IMR-90 (cell line): ENCODE results near the gene OGA. TPM values are rescaled to one million over a fixed set of nuclear protein-coding genes. Genes with fewer than 3 reads are reported as not detected.
"Not testable (repeated sequence)": the region's sequence is repeated elsewhere in the genome, so short reads cannot be mapped to it uniquely, and the experiment has no call there.

Experiments
- ATAC-seq: fragments of 200-7000 bp; cut with Tn5 transposase; 2 replicates; pipeline ENCODE4 v1.9.1; 2020; ENCODE audit warnings: low read depth, mild to moderate bottlenecking, moderate library complexity
- BruUV-seq: library from RNA; stranded (reverse); fragments of 400-500 nt; replicated peaks from 2 replicates; lab custom pipeline; 2021; lab: Mats Ljungman, UMichigan
- CTCF ChIA-PET: fragments of 300-600 bp; formaldehyde crosslinking; extraction: SDS; loops from one replicate; lab custom pipeline; 2021; ENCODE audit warnings: antibody characterized with exemption; lab: Yijun Ruan, JAX
- POLR2A ChIA-PET: fragments of 300-600 bp; sonication (Branson Sonifier 250); formaldehyde crosslinking; loops from one replicate; lab custom pipeline; 2022; ENCODE audit warnings: antibody characterized with exemption; ENCODE audit not compliant: unreplicated experiment; lab: Charles Lee
- DNase-seq: peaks from one replicate; pipeline ENCODE4 v3.0.0; 2013
- H2AFZ ChIP-seq: replicated peaks from 2 replicates; pipeline ENCODE3; 2013; ENCODE audit warnings: low read length, mild to moderate bottlenecking; ENCODE audit not compliant: poor library complexity
- H2AK5ac ChIP-seq: 2 replicates; pipeline ENCODE4 v1.6.1; 2013; ENCODE audit warnings: low read depth, low read length, inconsistent platforms
- H2AK9ac ChIP-seq: replicated peaks from 2 replicates; pipeline ENCODE3; 2013; ENCODE audit warnings: mild to moderate bottlenecking, low read depth, low read length, moderate library complexity; ENCODE audit not compliant: poor library complexity
- H2BK120ac ChIP-seq: 2 replicates; pipeline ENCODE4 v1.6.1; 2013; ENCODE audit warnings: low read depth, low read length, inconsistent platforms
- H2BK15ac ChIP-seq: 3 replicates; pipeline ENCODE4 v1.6.1; 2013; ENCODE audit warnings: low read depth, low read length, inconsistent platforms
- H2BK20ac ChIP-seq: 2 replicates; pipeline ENCODE4 v1.6.1; 2013; ENCODE audit warnings: low read depth, mild to moderate bottlenecking, inconsistent platforms, low read length, moderate library complexity
- H2BK5ac ChIP-seq: 2 replicates; pipeline ENCODE4 v1.6.1; 2013; ENCODE audit warnings: mild to moderate bottlenecking, low read depth, low read length, inconsistent platforms; ENCODE audit not compliant: poor library complexity, severe bottlenecking
- H3K14ac ChIP-seq: replicated peaks from 2 replicates; pipeline ENCODE4 v1.6.1; 2013; ENCODE audit warnings: low read depth, low read length, inconsistent platforms
- H3K18ac ChIP-seq: 2 replicates; pipeline ENCODE4 v1.6.1; 2013; ENCODE audit warnings: low read depth, low read length, control low read depth
- H3K23ac ChIP-seq: 2 replicates; pipeline ENCODE4 v1.6.1; 2013; ENCODE audit warnings: low read depth, low read length, inconsistent platforms
- H3K27ac ChIP-seq: 2 replicates; pipeline ENCODE4 v1.5.1; 2013; ENCODE audit warnings: mild to moderate bottlenecking, control low read depth, low read length; ENCODE audit not compliant: insufficient read depth
- H3K27me3 ChIP-seq: 2 replicates; pipeline ENCODE4 v1.6.1; 2013; ENCODE audit warnings: low read length; ENCODE audit not compliant: control insufficient read depth, insufficient read depth
- H3K36me3 ChIP-seq: 2 replicates; pipeline ENCODE4 v1.6.1; 2013; ENCODE audit warnings: low read length, mixed read lengths; ENCODE audit not compliant: control insufficient read depth, insufficient read depth
- H3K4ac ChIP-seq: 2 replicates; pipeline ENCODE4 v1.6.1; 2013; ENCODE audit warnings: low read depth, low read length, inconsistent platforms
- H3K4me1 ChIP-seq: 2 replicates; pipeline ENCODE4 v1.6.1; 2013; ENCODE audit warnings: low read length, mixed read lengths; ENCODE audit not compliant: control insufficient read depth, insufficient read depth
- H3K4me2 ChIP-seq: 2 replicates; pipeline ENCODE4 v1.6.1; 2013; ENCODE audit warnings: low read depth, mild to moderate bottlenecking, control low read depth, low read length, moderate library complexity
- H3K4me3 ChIP-seq: 2 replicates; pipeline ENCODE4 v1.5.1; 2013; ENCODE audit warnings: low read depth, mild to moderate bottlenecking, control low read depth, low read length, moderate library complexity; ENCODE audit not compliant: insufficient read depth
- H3K56ac ChIP-seq: 2 replicates; pipeline ENCODE4 v1.6.1; 2013; ENCODE audit warnings: low read length, inconsistent platforms; ENCODE audit not compliant: insufficient read depth; ENCODE audit errors: extremely low read depth
- H3K79me1 ChIP-seq, 2 experiments: 2 replicates each; pipeline ENCODE4 v1.6.1; 2013; ENCODE audit warnings: low read length in 2 of 2, inconsistent platforms in 1 of 2, low read depth in 1 of 2
- H3K9ac ChIP-seq: 2 replicates; pipeline ENCODE4 v1.6.1; 2013; ENCODE audit warnings: low read depth, low read length, control low read depth
- H3K9me1 ChIP-seq: 2 replicates; pipeline ENCODE4 v1.6.1; 2013; ENCODE audit warnings: low read length, inconsistent platforms; ENCODE audit not compliant: insufficient read depth
- H3K9me3 ChIP-seq: 2 replicates; pipeline ENCODE4 v1.6.1; 2013; ENCODE audit warnings: low read length; ENCODE audit not compliant: control insufficient read depth, insufficient read depth
- H4K20me1 ChIP-seq: 2 replicates; pipeline ENCODE4 v1.6.1; 2013; ENCODE audit warnings: low read length, inconsistent platforms; ENCODE audit not compliant: insufficient read depth
- H4K5ac ChIP-seq: 2 replicates; pipeline ENCODE4 v1.6.1; 2013; ENCODE audit warnings: mild to moderate bottlenecking, low read depth, low read length, control low read depth
- H4K8ac ChIP-seq, 2 experiments: 2 replicates each; pipeline ENCODE4 v1.6.1; 2013; ENCODE audit warnings: low read depth in 2 of 2, low read length in 2 of 2, control low read depth in 1 of 2, inconsistent platforms in 1 of 2
- H4K91ac ChIP-seq: 2 replicates; pipeline ENCODE4 v1.6.1; 2013; ENCODE audit warnings: low read depth, low read length, inconsistent platforms; ENCODE audit not compliant: insufficient read depth
- RCOR1 ChIP-seq: IDR thresholded peaks from 2 replicates; pipeline ENCODE4 v1.6.1; 2012; ENCODE audit warnings: mild to moderate bottlenecking, low read length, improper control_type of control experiment; ENCODE audit not compliant: insufficient replicate concordance
- WGBS, 2 experiments: methylation state at CpG; one replicate each; pipeline versions ENCODE4 v1.1.5 to v1.1.7; 2013; ENCODE audit warnings: missing lambda C conversion rate in 2 of 2; ENCODE audit not compliant: insufficient read length in 1 of 2; ENCODE audit errors: extremely low coverage in 2 of 2; 5-methylcytosine and 5-hydroxymethylcytosine counted together
- dilution Hi-C: fragments of 300-500 bp; cut with HindIII; formaldehyde crosslinking; loops from one replicate; pipeline ENCODE4 v1.14.3; 2018; ENCODE audit warnings: low sequenced_read_pairs; ENCODE audit not compliant: unreplicated experiment
- in situ Hi-C: fragments of 300-500 bp; cut with MboI; formaldehyde crosslinking; loops from 3 replicates; pipeline ENCODE4 v1.14.3; 2019; ENCODE audit warnings: low sequenced_read_pairs, inconsistent platforms, mixed read lengths
- intact Hi-C: fragments of 100-400 bp; cut with micrococcal nuclease; formaldehyde crosslinking; loops from 2 replicates; pipeline ENCODE4 v1.10.0; 2022
- polyA plus RNA-seq, 3 experiments: library from polyadenylated mRNA; depleted of rRNA; stranded (reverse); fragments of >200 nt; gene quantifications; 2 replicates each; pipeline ENCODE4 v1.2.3, GENCODE V29; 2012; ENCODE audit warnings: low replicate concordance in 1 of 3
- total RNA-seq: library from RNA; depleted of rRNA; stranded (reverse); fragments of >200 nt; gene quantifications from 2 replicates; pipeline ENCODE4 v1.2.3, GENCODE V29; 2012
- TF ChIP-seq, protein P1 (sequence below): conservative IDR thresholded peaks from 2 replicates; pipeline ENCODE4 v1.5.1; 2012; ENCODE audit warnings: mild to moderate bottlenecking, low read depth, low read length, improper control_type of control experiment

The OGA gene
- total and polyA plus RNA-seq, 2 of the 4 experiments (the other 2 are of a cell fraction) = 42.5 to 62.9 TPM

GRCh38 chr10:101789686-101790085, 28.6 kb downstream of the OGA start:
- Histone ChIP-seq H3K27ac (no peak overlapping the region), H4K5ac (no peak overlapping the region), H4K8ac (no peak overlapping the region), H2BK15ac (no peak overlapping the region), H3K4me3 (no peak overlapping the region), H3K27me3 (no peaks in the 10 kb centered on the region), H3K4ac (no peak overlapping the region), H3K36me3 (peaks cover 57% of the 10 kb centered on the region), H3K79me1 (peaks cover 41 to 50% of the 10 kb centered on the region in 2 experiments), H2AK5ac (no peak overlapping the region), H3K4me1 (no peaks in the 10 kb centered on the region), H3K4me2 (no peak overlapping the region), H4K91ac (no peak overlapping the region), H2BK120ac (no peak overlapping the region), H2AFZ (no peak overlapping the region), H3K9me3 (no peaks in the 10 kb centered on the region), H3K14ac (no peak overlapping the region), H3K9me1 (no peaks in the 10 kb centered on the region; the same call in 1 of the 2 replicates), H3K18ac (no peak overlapping the region), H2BK5ac (no peak overlapping the region), H4K20me1 (peaks cover 6% of the 10 kb centered on the region; the same call in 1 of the 2 replicates), H2BK20ac (no peak overlapping the region), H3K9ac (no peak overlapping the region), H3K56ac (no peak overlapping the region), H2AK9ac (no peak overlapping the region), H3K23ac (no peak overlapping the region)
- BruUV-seq = no TSS peak
- ChIA-PET CTCF (interaction anchor here (1.4 kb wide), 1 partner anchor 9 kb away, joined by 4 read pairs; no protein-coding TSS in a partner anchor), POLR2A (no interaction called here)
- intact Hi-C loops (loop anchor here (10.0 kb wide), 1 partner anchor 495 kb away; no protein-coding TSS in a partner anchor), in situ Hi-C loops (no loop called here), dilution Hi-C loops (no loop called here)
- no peak for TF ChIP-seq RCOR1
- TF ChIP-seq, protein P1, sequence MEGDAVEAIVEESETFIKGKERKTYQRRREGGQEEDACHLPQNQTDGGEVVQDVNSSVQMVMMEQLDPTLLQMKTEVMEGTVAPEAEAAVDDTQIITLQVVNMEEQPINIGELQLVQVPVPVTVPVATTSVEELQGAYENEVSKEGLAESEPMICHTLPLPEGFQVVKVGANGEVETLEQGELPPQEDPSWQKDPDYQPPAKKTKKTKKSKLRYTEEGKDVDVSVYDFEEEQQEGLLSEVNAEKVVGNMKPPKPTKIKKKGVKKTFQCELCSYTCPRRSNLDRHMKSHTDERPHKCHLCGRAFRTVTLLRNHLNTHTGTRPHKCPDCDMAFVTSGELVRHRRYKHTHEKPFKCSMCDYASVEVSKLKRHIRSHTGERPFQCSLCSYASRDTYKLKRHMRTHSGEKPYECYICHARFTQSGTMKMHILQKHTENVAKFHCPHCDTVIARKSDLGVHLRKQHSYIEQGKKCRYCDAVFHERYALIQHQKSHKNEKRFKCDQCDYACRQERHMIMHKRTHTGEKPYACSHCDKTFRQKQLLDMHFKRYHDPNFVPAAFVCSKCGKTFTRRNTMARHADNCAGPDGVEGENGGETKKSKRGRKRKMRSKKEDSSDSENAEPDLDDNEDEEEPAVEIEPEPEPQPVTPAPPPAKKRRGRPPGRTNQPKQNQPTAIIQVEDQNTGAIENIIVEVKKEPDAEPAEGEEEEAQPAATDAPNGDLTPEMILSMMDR = no peak
- no CpG with 5 or more reads among the region's 7 CpGs for WGBS, 2 experiments
- DNase-seq (no peak), ATAC-seq (no peak)

- H4K91ac ChIP-seq, H2BK5ac ChIP-seq, H2AK9ac ChIP-seq, H3K4ac ChIP-seq, H2BK20ac ChIP-seq, H2BK120ac ChIP-seq, H3K23ac ChIP-seq, H4K8ac ChIP-seq, H3K9me1 ChIP-seq, H2BK15ac ChIP-seq, H3K18ac ChIP-seq, H2AFZ ChIP-seq, H2AK5ac ChIP-seq, H3K56ac ChIP-seq, H4K5ac ChIP-seq, DNase-seq, dilution Hi-C loops, H3K27me3 ChIP-seq, H3K9me3 ChIP-seq, H3K14ac ChIP-seq, H3K4me2 ChIP-seq, H3K4me1 ChIP-seq, POLR2A ChIA-PET, H3K27ac ChIP-seq, in situ Hi-C loops, H3K9ac ChIP-seq, H3K4me3 ChIP-seq, ATAC-seq, BruUV-seq: not testable (repeated sequence)
- CTCF ChIA-PET = interaction anchor here (1.4 kb wide), 1 partner anchor 8 kb away, joined by 4 read pairs; no protein-coding TSS in a partner anchor
- Histone ChIP-seq H4K20me1 (peaks cover 10% of the 10 kb centered on the region; the same call in 1 of the 2 replicates), H3K36me3 (peaks cover 56% of the 10 kb centered on the region), H3K79me1 (peaks cover 42 to 50% of the 10 kb centered on the region in 2 experiments)
- intact Hi-C loops = loop anchor here (10.0 kb wide), 1 partner anchor 494 kb away; no protein-coding TSS in a partner anchor
- no CpG with 5 or more reads among the region's 9 CpGs for WGBS, 2 experiments
Observed at GRCh38 chr10:101789231-101789630, 29.0 kb downstream of the OGA start.
